Tibial nerve (tissue), 4 donors: Measurements from ENCODE around the gene MATN1.

Source experiments
- EP300 ChIP-seq, 2 donors: sonication (generic); formaldehyde crosslinking; IDR thresholded peaks; one replicate each; pipeline ENCODE4 v1.6.1; 2017; ENCODE audit warnings: antibody characterized with exemption in 2 of 2, mild to moderate bottlenecking in 1 of 2
- POLR2A ChIP-seq, 2 donors: fragments of 450-650 bp; IDR thresholded peaks; one replicate each; pipeline ENCODE4 v1.6.1; 2017; ENCODE audit warnings: antibody characterized with exemption in 2 of 2, mild to moderate bottlenecking in 2 of 2, moderate library complexity in 2 of 2
- TF ChIP-seq, protein P1 (sequence below), 5 experiments: fragments of 200-600 bp in 3 of 5; fragments of 450-650 bp in 2 of 5; sonication (generic) in 3 of 5; IDR thresholded peaks; one replicate each; pipeline ENCODE4 v1.5.1; 2016 to 2019; ENCODE audit warnings: antibody characterized with exemption in 5 of 5, mild to moderate bottlenecking in 3 of 5, moderate library complexity in 2 of 5

DNA sequence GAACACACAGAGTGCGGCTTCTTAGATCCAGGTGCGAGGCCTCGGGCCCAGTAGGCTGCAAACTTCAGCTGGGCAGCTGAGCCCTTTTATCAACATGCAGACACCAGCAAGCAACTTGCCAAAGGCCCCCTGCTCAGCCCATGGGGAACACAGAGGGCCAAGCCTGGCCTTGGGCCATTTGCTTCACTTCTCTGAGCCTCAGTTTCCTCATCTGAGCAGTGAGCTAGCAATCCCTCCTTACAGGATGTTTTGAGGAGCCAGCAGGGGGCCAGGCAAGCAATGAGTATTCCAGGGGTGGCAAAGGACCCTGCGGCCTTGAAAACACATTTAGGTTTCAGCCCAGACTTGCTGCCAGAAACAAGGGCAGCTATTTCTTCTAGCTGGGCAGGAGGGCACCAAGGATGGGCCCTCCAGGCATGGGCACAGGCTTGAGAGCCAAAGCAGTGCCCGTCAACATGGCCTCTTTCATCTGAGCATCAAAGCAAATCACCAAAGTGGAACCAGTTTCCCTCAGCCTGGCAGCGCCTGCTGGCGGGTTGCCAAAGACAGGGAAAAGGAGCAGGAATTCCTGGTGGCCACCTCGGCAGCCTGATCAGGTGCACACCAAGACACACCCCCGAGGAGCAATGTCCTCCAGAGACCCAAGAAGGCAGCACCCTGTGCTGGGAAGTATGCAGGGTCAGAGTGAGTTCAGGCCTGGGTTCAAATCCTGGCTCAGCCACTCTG lies 1.4 kb downstream of the MATN1 start:
- TF ChIP-seq, protein P1, sequence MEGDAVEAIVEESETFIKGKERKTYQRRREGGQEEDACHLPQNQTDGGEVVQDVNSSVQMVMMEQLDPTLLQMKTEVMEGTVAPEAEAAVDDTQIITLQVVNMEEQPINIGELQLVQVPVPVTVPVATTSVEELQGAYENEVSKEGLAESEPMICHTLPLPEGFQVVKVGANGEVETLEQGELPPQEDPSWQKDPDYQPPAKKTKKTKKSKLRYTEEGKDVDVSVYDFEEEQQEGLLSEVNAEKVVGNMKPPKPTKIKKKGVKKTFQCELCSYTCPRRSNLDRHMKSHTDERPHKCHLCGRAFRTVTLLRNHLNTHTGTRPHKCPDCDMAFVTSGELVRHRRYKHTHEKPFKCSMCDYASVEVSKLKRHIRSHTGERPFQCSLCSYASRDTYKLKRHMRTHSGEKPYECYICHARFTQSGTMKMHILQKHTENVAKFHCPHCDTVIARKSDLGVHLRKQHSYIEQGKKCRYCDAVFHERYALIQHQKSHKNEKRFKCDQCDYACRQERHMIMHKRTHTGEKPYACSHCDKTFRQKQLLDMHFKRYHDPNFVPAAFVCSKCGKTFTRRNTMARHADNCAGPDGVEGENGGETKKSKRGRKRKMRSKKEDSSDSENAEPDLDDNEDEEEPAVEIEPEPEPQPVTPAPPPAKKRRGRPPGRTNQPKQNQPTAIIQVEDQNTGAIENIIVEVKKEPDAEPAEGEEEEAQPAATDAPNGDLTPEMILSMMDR (IDR thresholded peaks at IDR 0.05), result no peak
- TF ChIP-seq POLR2A (IDR thresholded peaks at IDR 0.05) (no peak), EP300 (IDR thresholded peaks at IDR 0.05) (no peak)
